ENCODE data around the gene ADGRD2.

Gene ADGRD2

DNA sequence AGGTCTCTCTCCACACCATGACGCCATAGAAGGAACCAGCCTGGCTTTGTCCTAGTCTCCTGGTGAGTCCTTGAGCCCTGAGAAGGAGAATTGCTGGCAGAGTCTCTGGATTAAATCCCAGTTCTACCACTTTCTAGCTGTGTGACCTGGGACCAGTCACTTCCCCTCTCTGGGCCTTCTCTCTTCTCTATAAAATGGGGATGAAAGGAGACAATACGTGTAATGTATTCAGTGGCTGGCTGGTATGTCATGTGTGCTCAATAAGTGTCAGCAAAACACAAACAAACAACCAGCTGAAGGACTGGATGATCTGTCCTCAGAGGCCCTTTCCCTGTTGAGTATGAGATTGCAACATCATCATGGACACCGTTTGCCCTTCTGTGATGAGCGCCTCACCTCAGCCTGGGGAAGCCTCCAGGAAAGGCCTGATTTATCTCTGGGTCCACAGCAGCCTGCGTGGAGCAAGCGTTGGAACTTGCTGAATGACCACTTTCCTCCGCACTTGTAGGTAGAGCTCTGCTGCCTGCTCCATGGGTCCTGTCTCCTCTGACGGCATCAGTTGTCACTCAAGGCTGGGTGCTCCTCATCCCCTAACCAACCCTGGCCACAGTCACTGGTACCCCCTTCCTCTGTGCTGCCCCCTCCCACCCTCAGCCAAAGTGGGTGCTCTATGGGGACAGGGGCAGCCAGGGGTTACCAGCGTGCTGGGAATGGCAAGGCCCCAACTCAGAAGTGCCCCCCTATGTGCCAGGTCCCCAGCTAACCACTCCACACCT is 60.6 kb downstream of the ADGRD2 start:
- DNase-seq (ENCODE audit: low read depth, low spot score), result no peak

DNA sequence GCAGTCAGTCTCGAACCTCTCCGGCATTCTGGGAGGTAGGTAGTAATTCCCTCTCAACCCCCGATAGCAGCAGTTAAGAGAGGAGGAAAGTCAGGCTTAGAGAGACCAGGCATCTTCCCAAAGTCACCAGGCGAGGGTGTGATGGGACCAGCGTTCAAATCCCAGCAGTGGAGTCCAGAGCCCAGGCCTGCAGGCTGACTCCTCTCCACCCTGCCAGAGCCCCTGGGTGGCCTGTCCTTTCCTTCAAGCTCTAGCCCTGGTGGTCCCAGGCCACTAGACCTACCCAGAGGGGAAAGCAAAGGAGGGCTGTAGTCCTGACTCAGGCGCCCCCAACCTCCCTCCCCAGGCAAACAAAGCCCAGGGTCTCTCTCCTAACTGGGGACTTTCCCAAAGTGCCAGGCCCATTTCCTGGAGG is 61.2 kb downstream of the ADGRD2 start:
- no peak for DNase-seq (ENCODE audit: low read depth, low spot score)

DNA sequence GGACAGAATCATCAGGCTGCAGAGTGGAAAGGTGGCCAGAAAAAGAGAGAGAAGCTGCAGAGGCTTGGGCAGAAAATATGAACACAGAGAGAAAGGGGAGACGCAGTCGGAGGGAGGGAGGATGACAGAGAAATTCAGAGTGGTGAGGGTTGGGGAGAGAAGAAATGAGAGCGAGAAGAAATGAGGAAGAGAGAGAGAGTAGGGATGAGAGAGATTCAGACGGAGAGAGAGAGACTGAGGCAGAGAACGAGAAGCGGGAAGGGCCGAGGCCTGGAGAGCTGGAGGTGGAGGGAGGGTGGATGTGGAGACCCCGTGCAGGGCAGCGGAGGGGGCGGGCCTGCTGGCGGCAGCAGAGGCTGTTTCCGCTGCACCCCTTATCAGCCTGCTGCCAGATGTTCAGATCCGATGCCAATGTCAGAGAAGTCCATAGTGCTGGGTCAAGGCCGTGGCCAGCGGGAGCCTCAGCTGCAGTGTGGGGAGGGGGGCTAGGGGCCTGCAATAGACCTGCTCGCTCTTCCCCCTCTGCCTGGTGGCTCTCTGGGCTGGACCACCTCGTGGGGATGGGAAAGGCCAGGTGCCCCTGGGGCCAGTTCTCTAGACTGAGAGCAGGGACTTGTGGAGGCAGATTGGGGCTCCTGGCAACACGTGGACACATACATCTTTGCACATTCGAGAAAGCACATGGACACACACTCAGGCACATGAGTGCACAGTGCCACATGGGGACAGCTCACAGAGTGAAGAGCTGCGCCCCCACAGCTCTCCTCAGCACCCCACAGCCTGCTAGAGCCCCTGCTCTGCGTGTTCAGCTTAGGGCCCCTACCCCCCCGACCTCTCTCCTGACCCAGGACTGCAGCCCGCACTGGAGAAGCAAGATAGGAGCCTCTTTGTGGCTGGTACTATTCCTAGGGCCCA is 61.9 kb downstream of the ADGRD2 start:
- DNase-seq (ENCODE audit: low read depth, low spot score), result no peak

DNA sequence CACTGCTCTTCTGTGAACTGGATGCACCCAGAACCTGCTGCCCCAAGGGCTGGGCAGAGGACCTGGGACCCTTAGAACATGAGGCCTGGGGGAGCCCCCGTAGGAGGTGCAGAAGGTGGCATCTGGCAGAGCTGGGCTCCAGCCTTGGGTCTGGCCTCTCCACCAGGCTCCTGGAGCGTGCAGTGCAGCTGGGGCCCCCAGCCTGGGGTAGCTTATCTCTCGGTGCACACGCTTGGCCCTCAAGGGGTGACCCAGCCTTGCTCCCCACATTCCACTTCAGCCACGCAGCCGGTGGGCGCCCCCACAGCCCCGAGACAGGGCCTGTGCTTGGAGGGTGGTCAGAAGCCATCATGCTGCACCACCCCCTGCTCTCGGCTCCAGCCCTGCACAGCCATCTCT is 62.6 kb downstream of the ADGRD2 start:
- no peak for DNase-seq (ENCODE audit: low read depth, low spot score)

DNA sequence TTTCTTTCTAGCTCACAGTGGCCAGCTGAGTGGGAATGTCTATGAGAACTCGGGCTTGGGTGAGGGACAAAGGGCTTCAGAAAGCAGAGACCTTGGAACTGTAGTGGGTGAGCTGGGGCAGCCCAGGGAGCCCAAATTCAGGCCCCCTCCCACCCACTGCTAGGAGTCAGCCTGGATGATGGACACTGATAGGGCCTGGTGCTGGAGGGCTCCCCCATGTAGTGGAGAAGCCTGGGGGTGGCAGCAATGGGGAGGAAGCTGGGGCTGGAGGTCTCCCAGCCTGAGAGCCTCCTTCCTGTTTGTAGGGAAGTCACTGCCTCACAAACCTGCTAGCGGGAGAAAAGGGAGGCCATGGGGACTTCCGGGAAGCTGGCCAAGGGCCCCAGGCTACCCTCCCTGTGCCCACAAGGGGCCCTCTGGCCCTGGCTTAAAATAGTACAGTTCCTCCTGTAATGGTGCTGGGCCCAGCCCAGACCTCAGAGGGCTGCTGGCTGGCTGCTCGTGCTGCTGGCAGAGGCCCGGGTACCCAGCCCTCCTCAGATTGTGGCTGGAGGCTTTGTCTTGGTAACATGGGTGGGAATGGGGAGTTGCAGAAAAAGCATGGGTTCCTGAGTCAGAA is 63.2 kb downstream of the ADGRD2 start:
- DNase-seq (ENCODE audit: low read depth, low spot score), result no peak

DNA sequence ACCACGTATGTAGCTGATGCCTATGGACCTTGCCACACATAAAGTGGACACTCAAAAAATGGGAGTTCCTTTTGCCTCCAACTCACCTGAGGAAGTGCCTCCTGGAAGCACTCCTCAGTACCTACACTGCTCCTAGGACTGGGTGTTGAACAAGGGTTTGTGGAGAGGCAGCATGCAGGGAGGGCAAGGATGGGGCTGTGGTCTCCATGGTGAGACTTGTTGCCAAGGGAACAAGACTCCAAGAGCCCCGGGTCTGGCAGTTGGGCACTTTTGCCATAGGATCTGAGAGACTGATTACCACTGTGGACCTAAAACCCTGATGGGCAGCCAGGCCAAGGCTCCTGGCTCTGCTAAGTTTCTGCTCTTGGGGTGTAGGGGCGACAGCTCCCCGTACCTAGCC is 63.9 kb downstream of the ADGRD2 start:
- DNase-seq (ENCODE audit: low read depth, low spot score), result no peak

DNA sequence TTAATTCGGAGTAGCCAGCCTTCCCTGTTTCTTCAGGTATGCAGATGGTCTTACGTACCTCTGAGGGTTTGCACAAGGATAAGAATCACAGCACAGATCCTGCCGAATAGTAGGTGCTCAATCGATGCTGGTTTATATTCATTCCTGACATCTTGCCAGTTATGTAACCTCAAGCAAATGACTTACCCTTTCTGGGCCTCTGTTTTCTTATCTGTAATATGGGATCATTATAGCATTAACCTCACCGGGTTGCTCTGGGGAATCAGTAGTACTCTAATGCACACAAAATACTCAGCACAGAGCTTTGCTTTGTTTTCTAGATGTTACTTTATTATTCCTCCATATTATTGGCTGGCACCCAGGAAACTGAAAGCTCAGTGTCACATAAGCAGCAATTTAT is 64.6 kb downstream of the ADGRD2 start:
- DNase-seq (ENCODE audit: low read depth, low spot score), result no peak

DNA sequence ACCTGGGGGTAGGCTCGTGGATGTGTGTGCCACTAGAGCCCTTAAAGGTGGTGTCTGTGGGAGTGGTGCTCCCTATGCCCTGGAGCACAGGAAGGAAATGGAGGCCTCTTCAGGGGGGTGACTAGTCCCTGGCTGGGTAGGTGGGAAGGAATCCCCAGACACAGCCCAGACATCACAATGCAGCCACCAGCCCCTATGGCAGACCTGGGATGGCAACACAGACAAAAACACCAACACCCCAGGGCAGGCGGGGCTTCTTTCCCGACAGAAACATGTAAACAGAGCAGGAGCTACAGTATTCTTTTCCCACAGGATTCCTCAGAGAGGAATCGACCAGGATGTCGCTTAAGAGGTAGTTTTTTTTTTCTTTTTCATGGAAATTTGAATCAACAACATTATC is 67.3 kb downstream of the ADGRD2 start:
- peak; percentile 76 for DNase-seq (ENCODE audit: low read depth, low spot score)

DNA sequence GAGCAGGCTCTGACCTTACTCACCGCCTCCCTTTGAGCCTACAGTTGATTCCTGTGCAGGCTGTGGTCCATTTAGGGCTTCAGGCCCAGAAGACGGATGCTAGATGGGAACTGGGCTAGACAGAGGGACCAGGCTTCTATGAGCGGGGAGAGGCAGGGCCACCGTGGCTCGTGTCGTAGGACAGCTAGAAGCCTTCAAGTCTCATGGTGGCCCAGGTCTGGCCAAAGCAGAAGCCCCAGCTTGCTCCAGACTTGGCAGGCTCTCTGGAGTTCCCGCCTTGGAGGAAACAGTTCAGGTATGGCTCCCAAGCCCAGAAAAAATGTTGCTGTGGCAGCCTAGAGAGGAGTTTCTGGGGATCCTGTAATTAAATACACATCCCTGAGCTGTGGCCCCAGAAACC is 67.9 kb downstream of the ADGRD2 start:
- no peak for DNase-seq (ENCODE audit: low read depth, low spot score)

DNA sequence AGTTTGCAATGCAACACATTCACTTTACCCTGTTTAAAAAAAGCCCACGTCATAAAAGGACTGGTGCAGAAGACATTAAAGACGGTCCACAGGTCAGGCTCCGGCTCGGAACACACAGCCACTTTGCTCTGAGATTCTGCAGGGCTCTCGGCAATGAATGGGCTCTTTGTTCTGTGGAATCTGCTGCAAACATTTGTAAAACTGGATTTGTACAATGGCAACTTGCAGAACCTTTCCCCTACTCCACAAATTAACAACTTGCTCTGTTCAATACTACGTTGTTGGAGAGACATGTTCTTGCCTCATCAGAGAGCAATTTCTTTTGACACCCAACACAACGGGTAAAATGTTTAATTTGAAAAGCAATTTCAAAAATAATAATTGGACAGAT is 70.0 kb downstream of the ADGRD2 start:
- no peak for DNase-seq (ENCODE audit: low read depth, low spot score)

DNA sequence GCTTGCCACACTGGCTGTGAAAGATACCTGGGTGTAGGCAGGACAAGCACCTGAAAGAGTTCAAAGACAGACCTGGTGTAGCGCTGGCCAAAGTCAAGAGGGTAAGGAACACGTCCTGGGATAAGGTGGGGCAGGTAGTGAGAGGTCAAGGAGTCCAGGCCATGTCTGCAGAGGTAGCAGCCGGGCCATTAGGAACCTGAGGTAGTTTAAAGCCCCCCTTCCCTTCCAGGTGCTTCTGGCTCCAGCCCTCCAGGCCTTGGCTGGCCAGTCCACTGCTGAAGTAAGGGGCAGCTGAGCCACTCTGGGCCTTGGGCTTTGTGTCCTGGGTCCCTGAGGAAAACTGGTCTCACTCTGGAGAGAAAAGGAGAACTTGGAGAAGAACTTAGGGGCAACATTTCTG is 70.9 kb downstream of the ADGRD2 start:
- DNase-seq (ENCODE audit: low read depth, low spot score), result no peak

DNA sequence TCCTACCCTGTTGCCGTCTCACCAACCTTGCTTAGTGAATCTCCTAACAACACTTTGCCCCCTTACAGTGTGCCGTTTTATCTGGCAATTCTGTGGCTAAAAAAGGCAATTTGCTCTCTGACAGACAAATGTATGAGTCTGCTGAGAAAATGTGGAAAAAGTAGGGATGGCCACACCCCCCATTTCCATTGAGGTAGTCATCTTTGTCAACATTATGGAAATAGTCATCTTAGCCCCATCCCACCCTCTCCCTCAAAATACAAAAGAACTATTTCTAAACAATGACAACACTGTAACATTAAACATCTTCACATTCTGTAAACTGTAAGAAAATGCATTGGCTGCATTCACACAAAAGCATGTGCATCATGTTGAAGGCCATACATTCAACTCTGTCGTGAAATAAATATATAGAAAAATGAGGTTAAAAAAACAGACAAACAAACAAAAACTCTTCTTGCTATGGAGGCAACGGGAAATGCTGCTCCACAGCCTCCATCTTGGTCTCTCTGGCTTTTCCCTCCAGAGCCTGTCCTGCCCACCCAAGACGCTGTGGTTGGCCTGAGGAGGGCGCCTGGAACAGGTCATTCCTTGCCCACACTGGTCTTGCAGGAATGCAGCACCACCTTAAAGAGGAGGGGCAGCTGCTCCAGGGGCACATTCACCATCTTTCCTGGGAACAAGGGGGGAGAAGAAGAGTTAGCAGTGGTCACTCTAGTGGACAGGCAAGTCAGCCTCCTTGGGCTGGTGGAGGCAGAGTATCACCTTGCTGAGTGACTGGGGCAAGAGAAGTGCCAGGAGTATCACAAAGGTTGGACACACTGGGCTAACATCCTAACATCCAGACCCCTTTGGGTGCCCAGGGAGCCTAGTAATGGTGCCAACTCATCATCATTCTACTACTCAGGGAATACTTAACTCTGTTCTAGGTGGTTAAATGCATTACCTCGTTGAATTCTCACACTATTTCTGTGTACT is 72.2 kb downstream of the ADGRD2 start:
- peak; percentile 68 for DNase-seq (ENCODE audit: low read depth, low spot score)

DNA sequence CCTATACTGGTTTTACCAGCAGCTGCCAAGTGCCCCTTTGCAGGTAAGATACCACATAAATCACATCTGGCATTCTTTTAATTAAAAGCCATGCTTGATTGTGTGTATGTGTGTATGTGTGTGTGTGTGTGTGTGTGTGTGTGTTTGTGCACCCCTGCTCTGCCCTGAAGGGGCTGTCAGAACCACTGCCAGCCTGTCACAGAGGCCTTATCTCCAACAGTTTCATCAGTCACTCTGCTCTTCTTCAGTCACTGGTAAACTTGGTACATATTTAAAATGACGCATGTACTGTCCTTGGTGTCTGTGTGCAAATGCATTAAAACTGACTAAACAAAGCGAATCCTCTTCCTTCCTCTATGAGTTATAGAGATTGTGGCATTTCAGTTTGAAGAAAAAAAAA is 75.9 kb downstream of the ADGRD2 start:
- no peak for DNase-seq (ENCODE audit: low read depth, low spot score)

DNA sequence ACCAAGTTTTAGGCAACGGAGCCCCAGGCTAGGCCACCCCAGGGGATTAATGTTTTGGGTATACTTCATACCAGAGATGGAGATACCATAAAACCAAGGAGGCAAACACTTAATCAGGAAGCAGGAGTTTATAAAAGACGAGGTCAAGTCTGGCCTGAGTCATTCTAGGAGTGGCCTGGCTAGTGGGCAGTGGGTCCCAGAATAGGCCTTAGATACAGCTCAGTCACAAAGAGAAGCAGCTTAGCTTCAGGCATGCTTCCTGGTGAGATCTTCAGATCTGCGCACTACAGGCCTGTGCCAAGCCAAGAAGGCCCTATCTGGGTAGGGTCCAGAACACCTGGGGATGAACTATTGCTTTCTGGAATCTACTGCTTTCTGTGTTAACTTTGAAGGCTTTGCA is 77.5 kb downstream of the ADGRD2 start:
- DNase-seq (ENCODE audit: low read depth, low spot score), result no peak

Measured in ELF-1 (cell line).